Germinal center (tissue), 1 donor: Measurements from ENCODE around the gene MTG2.

Experiments used
- DNase-seq: peaks from one replicate; pipeline ENCODE4 v3.0.0; 2012; ENCODE audit warnings: mixed read lengths, low spot score

Gene MTG2

DNA sequence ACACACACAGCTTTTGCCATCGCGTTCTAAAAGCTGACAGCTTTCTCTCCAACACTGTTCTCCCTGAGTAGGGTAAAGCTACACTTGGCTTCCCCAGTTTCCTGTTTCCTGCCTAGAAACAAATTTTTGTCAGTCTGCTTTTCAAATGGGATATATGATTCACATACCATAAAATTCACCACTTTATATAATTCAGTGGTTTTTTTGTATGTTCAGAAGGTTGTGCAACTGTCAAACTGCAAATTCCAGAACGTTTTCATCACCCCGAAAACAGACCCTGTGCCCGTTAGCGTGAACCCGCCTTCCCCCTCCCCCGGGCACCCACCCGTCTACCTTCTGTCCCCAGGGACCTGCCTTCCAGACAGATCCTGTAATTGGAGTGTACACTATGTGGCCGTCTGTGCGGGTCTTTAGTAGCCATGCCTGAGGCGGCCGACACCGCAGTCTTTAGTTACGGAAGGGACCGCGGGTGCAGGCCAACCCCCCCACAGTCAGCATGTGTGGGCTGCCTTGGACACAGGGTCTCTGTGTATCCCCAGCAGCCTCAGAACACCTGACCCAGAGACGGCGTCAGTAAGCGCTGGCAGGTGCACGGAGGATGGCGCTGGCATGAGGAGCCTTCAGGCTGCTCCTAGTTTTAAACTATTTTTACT lies 20.7 kb downstream of the MTG2 start:
- DNase-seq = no peak

- DNase-seq = no peak
These were observed 23.0 kb downstream of the MTG2 start for GRCh38 chr20:62205618-62206387.

GRCh38 chr20:62206388-62206775 lies 23.6 kb downstream of the MTG2 start:
- no peak for DNase-seq

DNA sequence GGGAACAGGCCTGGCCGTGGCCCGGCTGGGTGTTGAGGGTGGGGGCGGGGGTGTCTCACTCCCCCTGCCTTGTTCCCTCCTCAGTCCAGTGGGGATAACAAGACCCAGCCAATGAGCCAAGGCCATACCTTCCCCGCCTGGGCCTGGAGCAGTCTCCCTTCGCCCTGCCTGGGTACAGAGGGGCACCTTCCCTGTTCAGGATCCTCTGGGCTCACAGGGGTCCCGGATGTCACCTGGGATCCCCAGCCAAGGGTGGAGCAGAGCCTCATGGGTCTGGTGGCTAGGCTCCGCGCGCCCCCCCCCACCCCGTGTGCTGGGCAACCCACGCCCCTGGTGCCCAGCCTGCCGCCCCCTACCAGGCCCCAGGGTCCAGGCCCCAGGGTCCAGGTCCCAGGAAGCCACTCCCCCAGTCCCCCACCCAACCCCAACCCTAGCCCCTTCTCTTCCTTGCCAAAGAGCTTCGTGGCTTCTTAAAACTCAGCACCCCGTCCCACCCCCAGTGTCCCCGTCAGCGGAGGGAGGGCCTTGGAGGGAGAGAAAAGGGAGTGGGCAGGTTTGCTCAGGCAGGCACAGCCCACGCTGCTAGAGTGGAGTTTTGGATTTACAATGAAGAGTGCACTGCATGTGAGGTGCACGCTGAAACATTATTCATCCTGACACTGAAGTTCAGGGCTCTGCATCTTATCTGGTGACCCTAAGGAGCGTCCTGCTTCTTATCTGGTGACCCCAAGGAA lies 25.4 kb downstream of the MTG2 start:
- DNase-seq = no peak

DNA sequence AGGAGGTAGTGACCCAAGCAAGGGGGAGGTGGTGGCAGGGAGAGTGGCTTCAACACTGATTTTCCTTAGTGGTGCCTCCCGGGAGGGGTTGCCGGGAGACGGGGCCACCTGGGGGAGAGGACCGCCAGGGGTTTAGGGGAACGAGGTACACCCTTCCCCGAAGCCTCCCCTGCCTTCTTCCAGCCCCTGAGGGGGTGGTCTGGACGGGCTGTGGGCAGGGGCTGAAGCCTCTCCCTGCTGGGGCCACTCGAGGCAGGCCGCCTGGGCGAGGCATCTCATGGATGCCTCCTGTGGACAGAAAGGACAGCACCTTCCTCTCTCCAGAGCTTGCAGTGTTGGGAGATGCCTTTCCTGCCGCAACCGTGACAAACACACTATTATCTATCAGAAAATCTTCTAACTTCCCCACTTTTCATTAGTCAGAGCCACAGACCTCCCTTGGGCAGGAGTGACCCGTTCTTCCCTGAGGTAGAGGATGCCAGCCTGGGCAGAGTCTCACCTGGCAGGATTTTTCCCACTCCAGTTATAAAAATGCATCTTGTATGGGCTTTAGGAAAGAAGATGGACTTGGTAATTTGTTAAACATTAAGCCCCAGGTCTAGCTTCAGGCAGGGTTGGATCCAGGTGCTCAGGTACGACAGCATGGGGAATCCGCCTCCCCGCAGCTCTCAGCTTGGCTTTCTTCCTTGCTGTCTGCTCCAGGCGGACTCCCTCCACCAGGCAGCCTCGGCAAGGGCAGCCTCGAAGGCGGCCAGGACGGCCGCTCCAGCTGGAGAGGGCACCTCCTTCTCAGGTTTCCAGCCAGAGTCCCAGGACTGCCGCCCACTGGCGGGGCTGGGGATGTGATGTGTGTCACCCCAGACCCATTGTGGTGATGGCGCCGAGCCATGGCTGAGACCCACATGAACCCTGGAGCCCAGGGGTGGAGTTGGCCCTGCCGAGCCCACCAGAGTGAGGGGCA lies 26.2 kb downstream of the MTG2 start:
- no peak for DNase-seq

GRCh38 chr20:62209850-62210495 lies 27.1 kb downstream of the MTG2 start:
- DNase-seq = no peak

DNA sequence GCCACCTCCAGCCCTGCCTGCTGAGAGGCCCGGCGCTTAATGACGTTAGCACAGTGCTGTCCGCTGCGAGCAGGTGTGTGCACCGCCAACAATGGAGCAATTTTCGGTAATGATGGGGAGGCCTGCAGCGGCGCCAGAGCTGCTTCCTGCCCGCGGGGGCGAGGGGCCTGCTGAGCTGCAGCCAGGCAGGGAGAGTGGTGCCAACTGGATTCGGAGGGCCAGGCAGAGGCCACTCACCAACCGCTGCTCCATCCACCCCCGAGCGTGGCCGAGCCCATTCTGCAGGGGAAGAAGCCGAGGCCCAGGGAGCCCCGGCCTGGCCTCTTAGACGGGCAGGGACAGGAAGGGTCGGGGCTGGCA lies 27.6 kb downstream of the MTG2 start:
- DNase-seq = no peak

DNA sequence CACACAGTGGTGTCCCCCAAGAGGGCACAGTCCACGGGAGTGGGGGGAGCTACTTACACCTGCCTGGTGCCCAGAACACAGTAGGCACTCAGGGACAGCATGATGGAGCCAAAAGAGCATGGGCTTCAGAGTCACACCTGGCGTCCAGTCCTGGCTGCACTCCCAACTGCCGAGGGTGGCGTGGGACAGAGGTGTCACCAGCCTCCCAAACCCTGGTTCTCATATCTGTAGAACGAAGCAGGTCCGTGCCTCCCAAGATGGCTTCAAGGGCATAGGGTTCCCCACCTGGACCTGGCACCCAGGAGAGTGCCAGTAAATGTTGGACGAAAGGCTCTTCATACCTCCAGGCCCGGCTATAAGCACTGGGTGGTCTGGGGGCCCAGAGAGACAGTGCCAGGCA lies 28.4 kb downstream of the MTG2 start:
- DNase-seq = no peak

DNA sequence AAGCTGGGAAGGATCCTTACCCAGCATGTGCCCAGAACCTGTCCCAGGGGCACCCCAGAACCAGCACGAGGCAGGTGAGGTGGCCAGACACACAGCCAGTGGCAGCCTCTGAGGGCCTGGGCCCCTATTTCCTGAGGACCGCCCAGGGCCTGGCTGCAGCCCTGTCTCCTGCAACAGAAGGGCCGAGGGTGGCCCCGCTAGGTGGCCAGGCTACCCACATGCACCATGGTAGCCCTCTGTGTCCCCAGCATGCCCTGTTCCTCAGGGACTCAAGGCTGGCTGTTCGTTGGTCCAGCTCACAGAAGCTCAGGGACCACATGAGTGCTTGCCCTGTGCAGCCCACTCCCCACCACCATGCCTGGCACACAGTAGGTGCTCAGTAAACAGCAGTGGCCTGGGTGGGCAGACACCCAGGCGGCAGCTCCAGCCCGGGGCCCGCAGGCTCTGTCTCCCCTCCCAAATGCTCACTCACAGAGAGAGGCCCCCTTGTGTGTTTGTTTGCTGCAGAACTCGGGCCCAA lies 29.0 kb downstream of the MTG2 start:
- DNase-seq = no peak

GRCh38 chr20:62212299-62212698 lies 29.5 kb downstream of the MTG2 start:
- DNase-seq = no peak

DNA sequence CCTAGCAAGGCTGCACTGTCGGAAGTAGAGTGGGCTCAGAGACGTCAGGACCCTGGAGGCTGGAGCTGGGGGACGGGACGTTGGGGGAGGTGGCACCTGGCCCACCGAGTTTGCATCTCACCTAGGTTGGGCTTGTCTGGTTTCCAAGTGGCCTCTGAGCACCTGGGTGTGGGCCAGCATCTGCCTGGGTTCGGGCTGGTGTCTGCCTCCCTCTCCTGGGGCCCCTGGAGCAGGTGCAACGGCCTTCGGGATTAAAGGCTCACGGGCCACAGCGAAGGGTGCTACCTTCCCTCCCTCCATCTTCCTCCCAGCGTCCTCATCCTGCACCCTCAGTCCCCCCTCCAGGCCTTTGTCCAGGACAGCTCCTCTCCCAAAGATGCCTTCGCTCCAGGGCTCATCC lies 31.2 kb downstream of the MTG2 start:
- DNase-seq = no peak

DNA sequence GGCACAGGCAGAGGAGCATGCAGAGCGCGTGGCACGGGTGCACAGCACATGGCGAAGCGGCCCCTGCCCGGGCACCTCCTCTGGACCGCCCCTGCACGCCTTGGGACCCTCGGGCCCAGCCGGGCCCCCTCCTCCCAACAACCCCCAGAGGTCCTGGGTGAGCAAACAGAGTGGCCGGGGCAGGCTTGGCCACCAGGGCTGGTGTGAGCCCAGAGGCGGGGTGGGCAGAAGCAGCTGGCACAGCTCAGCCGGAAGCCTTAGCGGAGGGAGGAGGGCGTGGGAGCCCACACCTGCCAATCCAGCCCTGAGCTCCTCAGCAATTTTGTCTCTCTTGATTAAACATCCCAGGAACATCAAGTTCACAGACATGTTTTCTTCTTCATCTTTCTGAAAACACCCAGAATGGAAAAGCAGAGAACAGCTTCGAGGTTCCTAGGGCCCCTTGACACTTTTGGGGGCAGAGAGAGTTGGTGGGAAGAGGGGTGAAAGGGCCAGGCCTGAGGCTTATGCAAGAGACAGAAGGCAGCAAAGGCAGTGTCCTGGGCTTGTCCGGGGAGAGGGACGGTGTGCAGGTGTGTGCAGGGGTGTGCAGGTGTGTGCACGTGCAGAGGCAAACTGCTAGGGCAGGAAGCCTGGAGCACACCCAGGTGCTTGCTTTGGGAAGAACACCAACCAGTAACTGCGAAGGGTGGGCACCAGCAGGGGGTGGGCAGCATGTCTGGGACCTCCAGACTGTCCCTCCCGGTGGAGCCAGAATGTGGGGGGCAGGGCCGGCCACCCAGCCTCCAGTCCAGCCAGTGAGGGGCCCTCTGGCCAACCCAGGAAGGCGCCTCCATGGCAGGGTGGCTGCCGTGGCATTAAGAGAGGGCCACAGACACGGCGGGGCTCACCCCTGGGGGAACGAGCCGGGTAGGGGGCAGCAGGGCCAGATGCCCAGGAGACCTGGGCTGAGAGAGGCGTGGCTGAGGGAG lies 32.5 kb downstream of the MTG2 start:
- no peak for DNase-seq

GRCh38 chr20:62215991-62216635 lies 33.3 kb downstream of the MTG2 start:
- no peak for DNase-seq

GRCh38 chr20:62216636-62217566 lies 34.1 kb downstream of the MTG2 start:
- DNase-seq = no peak

- no peak for DNase-seq
These were observed 35.3 kb downstream of the MTG2 start for GRCh38 chr20:62217913-62218773.

- DNase-seq = no peak
These were observed 36.5 kb downstream of the MTG2 start for GRCh38 chr20:62219101-62219991.
